DOHH2 (cell line): ENCODE results near the gene CMIP.

Experiments used
- EZH2phosphoT487 ChIP-seq: fragments of 200-600 bp; sonication (generic); IDR thresholded peaks from 2 replicates; pipeline ENCODE4 v1.6.1; 2017; ENCODE audit warnings: borderline replicate concordance, mild to moderate bottlenecking, antibody characterized with exemption, low read length, moderate library complexity, mixed read lengths
- TF ChIP-seq, protein P1 (sequence below): fragments of 200-600 bp; sonication (generic); IDR thresholded peaks from one replicate; pipeline ENCODE4 v1.5.1; 2014; ENCODE audit warnings: antibody characterized with exemption, mild to moderate bottlenecking, low read depth, low read length; ENCODE audit not compliant: poor library complexity, severe bottlenecking

- TF ChIP-seq, protein P1, sequence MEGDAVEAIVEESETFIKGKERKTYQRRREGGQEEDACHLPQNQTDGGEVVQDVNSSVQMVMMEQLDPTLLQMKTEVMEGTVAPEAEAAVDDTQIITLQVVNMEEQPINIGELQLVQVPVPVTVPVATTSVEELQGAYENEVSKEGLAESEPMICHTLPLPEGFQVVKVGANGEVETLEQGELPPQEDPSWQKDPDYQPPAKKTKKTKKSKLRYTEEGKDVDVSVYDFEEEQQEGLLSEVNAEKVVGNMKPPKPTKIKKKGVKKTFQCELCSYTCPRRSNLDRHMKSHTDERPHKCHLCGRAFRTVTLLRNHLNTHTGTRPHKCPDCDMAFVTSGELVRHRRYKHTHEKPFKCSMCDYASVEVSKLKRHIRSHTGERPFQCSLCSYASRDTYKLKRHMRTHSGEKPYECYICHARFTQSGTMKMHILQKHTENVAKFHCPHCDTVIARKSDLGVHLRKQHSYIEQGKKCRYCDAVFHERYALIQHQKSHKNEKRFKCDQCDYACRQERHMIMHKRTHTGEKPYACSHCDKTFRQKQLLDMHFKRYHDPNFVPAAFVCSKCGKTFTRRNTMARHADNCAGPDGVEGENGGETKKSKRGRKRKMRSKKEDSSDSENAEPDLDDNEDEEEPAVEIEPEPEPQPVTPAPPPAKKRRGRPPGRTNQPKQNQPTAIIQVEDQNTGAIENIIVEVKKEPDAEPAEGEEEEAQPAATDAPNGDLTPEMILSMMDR: no peak
- no peak for TF ChIP-seq EZH2phosphoT487
Observed at GRCh38 chr16:81569361-81570034, 124.9 kb downstream of the CMIP start.
